DMS53 treated with DMSO at 0.1 percent for 48 hours (cell line): ENCODE measurements around the gene WDR48.
A peak's percentile ranks its signal among the peaks of the same experiment; 100 is the strongest.
"Not testable (repeated sequence)": the region's sequence is repeated elsewhere in the genome, so short reads cannot be mapped to it uniquely, and the experiment has no call there.

Experiments
- DNase-seq: peaks from one replicate; lab custom pipeline; 2025; ENCODE audit not compliant: unreplicated experiment; lab: John Stamatoyannopoulos, UW

Gene WDR48

DNA sequence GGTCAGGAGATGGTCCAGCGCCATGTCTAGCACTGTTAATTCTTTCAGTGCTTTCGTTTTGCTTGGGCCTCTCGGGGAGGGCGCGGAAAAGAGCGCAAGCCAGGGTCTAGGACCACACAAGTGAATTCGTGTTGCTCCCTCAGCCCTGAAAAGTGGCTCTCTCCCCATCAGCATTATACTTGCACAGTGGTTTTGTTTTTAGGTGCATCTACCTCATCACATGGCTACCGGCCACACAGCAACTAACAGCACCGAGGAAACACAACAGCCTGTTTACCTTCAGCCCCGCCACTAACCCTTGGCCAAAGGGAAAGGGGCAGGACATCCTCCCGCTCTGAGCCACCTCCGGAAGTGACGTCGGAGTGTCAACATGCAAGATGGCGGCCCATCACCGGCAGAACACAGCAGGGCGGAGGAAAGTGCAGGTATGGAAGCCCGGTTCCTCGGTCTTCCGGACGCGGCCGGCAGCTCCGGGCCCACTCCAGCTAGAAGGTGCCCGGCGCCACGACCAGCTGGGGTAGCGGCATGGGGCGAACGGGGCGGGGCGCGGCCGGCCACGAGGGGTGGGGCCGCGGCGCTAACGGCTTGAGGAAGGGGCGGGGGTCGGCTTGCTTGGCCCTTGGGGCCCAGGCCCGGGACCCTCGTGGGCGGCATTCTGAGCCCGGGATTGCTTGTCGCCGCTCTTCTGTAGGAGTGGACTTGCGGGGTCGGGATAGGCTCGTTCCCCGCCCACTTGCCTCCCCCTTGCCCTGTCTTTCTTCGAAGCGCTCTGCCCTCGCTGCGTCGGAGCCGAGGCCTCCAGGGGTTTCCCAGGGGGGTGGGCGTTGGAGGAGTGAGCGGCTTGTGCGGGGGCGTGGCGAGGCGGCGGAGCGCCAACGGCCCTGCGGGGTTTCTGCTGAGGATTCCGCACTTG is at the start of gene WDR48, which contains the start of gene SCN11A:
Gene WDR48 (plus strand): TSS at position 368 of the 913 bp plus-strand sequence. CDS start 10 bp downstream, at position 378.
Gene SCN11A (minus strand): TSS at position 296 of the 913 bp plus-strand sequence. CDS start 101,582 bp downstream, outside the sequence.
- peak; percentile 41 for DNase-seq

DNA sequence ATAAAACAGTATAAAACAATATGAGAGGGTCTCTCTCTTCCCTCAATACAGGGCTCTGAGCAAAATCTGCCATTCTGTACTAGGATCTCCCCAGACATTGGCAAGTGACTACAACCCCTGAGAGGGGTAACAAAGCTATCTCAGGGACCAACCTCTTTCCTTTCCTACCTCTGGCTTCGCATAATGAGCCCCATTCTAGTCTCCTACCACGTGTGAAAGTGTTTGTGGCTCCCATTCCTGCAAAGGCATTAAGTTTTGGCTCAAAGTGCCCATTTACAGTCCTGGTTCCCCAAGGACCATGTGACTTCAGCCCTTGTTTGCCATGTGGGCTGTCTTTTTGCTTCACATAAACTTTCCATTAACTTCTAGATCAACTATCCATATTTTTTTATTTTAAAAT is 46.5 kb upstream of the WDR48 start:
- no peak for DNase-seq

DNA sequence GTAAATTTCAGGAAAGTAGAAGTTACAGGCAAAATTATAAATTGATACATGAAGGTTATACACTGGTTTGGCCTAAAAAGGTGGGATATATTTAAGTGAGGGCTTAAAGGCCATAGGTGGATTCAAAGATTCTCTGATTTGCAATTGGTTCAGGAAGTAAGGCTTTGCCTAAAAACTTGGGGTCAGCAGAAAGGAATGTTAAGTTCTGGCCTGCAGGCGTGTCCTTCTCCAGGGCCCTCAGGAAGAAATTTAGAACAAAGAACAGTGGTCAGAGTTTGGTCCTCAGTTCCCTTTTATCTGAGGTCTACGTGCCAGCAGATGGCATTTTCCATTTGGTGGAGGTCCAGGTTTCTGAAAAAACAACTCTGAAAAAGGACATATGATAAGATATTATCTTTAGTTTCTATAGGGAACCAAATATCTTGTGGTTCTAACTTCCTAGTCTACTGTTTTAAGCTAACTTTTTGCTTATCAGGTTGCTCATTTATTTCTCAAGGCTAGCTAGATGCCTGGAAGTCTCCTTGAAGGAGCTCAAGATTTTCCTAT is 40.6 kb upstream of the WDR48 start:
- DNase-seq = no peak

DNA sequence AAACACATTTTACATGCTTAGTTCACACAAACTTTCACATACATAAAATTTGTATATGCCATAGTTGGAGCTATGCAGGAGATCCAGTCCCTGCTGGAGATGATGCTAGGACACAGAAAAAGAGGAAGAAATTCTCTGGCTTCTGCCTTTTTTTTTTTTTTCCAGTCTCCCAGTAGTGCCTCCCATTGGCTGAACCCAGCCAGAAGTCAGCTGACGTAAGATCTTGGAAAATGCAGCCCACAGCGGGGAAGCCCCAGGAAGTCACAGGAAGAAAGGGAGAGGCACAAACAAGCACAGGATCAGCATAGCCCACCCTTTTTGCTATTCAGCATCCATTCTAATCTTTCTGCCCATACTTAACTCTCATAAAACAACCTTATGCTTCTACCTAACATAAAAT is 38.5 kb upstream of the WDR48 start:
- no peak for DNase-seq

DNA sequence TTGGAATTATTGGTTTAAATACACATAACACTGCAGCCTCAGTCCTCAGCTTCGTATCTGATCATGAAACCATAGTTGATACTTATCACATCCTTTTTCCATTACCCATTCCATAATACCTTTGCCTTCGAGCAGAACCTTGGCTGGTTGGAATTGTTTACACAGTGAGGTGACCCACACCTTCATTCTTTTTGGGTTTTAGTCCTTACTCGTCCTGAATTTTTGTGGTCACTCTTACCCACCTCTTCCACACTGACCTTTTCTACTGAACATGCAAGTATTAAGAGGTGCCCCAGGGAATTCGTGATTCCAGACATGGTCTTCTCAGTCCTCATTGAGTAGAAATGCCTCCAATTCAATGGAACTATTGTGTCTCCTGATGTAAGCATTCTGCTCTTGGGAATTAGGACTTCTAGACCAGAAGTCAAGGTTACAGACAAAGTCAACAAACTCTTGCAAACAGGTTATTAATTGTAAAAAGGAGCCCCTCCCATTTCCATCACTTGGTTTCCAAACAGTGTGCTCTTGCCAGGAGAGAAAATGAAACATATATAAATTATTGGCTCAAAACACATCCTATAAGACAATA is 37.8 kb upstream of the WDR48 start:
- DNase-seq = no peak

DNA sequence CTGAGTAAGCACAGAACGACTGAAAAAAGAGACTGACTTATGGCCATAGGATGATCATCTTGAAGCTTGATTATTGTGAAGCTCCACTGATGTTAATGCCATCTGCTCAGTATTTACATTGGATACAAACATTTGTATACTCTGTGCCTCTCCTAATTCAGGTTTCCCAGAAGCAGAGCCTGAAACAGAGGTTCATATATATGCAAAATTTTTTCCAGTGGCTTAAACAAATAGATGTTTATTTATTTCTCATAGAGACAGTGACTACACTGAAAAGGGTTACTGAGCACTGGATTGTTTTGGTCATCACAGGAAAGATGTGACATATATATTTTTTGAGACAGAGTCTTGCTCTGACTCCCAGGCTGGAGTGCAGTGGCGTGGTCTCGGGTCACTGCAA is 36.4 kb upstream of the WDR48 start:
- no peak for DNase-seq

DNA sequence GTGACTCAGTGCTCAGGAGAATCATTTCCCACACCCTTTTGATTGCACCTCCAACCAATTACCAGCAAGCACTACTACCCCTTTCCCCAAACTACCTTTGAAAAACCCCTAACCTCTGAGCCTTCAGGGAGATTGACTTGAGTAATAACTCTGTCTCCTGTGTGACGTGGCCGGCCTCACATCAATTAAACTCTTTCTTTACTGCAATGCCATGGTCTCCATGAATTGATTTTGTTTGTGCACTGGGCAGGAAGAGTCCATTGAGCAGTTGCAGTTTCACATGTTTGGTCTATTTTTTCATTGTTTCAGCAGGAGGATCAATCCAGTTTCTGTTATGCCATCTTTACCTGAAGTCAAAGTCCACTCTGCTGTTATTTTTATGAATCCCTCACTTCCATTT is 32.5 kb upstream of the WDR48 start:
- no peak for DNase-seq

DNA sequence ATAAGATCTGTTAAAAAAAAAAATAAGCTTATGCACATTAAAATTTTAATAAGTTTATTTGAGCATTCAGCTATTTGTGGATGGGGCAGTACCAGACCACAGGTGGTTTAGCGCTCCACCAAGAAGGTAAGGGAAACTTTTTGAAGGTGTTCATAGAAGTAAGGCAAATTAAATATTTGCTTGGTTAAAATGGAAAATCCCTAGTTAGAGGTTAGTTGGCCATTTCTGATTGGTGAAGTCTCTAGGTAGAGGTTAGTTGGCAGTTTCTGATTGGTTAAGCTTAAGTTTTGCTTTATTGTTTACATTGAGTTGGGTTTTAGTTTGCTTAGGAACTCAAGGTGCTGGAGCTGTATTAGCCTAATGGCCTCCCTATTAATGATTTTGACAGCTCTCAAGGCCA is 30.8 kb upstream of the WDR48 start:
- no peak for DNase-seq

DNA sequence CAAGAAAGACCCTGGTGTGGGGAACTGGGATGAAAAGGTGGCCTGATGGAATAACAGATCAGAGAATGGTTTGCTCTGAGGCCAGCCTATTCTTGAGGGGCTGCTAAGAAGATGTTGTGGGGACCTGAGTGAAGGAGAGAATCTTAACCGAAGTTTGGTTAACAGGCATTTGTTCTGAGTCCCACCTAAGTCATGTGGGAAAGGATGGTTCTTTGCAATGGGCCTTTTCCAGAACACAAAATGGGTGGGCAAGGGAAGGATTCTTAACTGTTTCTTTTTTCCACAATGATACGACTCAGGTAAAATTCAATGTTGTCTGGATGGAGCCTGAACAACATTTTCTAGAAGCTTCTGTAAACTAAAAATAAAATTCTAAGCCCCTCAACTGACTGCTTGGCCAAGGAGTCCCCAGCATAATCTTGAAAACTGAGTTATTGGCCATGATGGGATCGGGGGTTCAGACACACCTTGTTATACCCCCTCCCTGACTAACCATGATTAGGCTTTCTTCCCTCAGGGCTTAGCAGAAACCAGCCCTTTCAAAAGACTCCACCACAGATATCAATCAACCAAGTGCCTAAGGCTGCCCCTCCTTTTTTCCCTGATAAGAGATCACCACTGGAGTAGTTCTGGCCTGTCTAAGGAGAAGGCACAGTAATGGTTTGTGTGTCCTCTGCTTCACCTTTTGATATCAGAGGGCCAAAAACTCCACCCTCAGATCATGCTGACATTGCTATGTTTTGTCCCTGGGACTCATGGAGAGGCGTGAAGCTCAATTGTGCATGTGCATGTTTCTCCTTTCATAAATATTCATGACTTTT is 30.1 kb upstream of the WDR48 start:
- DNase-seq = no peak

DNA sequence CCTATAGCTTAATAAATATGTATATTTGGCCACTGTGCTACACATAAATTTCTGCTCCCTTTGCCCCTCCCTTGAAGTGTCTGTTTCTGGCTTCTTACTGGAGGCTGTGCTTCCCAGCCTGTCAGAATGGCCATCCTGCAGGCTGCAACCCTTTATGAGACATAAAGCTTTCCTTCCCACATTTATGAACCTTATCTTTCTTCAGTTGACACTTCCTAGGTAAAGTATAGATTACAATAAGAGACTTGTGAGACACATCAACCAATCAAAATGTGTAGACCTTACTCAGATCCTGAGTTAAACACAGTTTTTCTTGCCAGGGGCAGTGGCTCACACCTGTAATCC is 29.6 kb upstream of the WDR48 start:
- no peak for DNase-seq

DNA sequence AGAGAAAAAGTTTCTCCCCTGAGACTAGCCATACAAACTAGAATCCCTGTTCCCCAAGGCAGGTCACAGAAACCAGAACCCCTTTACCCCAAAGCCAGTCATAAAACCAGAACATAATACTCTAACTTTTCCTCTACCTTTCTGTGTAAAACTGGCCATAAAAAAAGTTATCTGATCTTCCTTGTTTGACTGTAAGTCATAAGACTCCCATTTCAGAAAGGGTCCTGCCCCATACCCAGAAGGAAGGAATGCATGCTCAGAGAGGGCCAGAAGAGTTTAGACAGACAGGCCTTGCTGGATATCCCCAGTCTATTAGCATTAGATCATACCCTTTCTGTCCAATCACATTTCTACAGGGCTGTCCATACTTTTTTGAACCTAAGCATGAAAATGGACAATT is 27.3 kb upstream of the WDR48 start:
- no peak for DNase-seq

DNA sequence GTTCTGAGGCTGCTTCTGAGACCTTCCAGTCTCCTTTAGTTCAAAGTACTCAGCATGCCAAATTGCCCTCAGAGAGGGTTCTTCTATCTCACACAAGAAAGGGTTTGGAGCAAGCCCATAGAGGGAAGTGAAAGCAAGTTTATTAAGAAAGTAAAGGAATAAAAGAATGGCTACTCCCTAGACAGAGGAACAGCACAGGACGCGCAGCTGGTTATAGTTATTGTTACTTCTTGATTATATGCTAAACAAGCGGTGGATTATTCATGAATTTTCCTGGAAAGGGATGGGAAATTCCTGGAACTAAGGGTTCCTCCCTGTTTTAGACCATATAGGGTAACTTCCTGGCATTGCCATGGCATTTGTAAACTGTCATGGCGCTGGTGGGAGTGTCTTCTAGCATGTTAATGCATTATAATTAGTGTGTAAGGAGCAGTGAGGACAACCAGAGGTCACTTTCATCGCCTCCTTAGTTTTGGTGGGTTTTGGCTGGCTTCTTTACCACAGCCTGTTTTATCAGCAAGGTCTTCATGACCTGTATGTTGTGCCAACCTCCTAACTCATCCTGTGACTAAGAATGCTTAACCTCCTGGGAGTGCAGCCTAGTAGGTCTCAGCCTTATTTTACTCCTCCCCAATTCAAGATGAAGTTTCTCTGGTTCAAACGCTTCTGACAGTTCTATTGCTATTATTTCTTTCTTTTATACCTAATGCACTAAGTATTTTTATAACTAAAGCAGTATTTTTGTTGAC is 26.4 kb upstream of the WDR48 start:
- no peak for DNase-seq

DNA sequence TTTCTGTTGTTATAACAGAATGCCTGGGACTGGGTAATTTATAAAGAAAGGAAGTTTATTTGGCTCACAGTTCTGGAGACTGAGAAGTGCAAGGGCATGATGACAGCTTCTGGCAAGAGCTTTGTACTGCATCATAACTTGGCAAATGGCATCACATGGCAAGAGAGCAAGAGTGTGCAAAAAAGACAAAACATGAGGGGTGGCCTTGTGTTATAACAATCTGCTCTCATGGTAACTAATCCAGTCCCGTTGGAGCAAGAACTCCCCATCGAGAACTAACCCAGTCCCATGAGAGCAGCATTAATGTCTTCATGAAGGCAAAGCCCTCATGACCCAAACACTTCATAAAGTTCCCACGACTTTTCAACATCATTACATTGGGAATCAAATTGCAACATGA is 23.3 kb upstream of the WDR48 start:
- no peak for DNase-seq

DNA sequence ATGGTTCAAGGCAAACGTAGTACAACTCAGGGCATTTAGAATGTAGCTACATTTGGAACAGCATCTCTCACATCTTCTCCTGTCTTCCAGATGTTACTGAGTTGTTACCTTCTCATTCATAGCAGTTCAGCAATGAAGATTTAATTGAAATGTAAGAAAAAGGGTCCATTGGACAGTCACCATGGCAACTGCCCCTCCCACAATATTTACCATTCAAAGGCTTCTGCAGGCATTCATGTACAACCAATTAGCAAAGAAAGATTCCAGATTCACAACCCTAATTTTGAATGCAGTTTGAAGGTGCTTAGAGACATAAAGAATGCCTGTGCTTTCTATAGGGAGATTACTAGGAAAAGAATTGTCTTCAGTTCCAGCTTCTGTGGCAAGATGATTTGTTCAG is 22.3 kb upstream of the WDR48 start:
- DNase-seq = no peak

DNA sequence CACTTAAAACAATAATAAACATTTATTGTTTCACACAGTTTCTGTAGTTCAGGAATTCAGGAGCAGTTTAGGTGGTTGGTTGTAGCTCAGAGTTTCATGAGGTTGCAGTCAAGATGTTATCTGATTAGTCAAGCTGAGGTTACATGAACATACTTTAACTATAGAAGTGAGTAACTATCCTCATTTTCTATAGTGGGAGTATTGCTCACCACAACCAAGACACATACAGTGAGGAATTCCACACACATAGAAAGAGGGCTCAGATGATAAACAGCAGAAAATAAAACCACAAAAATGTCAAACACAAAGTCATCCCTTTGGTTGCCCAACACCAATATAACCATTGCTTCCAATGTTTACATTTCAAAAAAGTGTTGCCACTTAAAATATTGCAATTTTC is 13.7 kb upstream of the WDR48 start:
- no peak for DNase-seq

DNA sequence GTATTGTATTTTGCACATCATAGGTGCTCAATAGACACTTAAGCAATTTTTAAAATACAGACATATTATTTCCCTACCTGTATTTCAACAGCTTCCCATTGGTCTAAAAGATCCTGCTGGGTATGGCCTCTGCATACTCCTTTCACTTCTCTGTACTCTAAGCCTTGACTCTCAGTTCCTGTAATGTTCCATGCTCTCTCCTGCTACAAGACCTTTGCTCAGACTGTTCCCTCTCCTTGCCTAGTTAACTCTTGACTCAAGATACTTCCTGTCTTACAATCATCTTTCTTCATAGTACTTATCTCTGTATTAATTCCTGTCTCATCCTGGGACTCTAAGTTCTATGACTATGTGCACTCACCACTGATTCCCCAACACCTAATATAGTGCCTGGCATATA is 1.8 kb upstream of the WDR48 start:
- no peak for DNase-seq

DNA sequence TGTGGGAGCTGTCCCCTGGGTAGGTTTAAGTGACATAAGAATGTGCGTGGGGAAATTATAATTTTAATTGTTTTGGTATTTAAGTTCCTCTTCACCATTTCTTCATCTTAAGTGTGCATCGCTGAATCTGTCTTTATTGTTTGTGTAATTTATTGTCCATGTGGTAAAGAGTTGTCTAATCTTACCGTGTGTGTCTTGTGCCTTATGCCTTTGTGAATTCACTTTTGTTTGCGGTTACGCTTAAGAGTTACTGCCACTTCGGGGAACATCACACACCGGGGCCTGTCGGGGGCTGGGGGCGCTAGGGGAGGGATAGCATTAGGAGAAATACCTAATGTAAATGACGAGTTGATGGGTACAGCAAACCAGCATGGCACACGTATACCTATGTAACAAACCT is 767 bp downstream of the WDR48 start:
- DNase-seq = no peak

DNA sequence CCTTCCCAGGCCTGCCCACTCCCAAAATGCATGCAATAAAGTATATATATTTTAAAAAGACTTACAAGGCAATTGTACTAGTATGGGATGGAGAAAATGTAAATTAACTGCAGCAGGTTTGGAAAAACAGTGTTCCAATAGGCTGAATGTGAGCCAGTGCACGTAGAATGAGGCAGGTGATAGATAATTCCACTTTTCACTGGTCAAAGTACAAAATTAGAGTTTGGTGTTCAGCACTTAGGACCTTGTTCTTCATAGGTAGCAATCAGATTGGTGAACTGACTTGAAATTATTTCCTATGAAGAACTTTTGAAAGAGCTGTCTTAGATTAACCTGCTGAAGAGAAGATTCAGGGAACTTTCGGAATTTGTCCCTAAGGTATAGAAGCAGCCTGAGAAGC is 1.9 kb downstream of the WDR48 start:
- no peak for DNase-seq

DNA sequence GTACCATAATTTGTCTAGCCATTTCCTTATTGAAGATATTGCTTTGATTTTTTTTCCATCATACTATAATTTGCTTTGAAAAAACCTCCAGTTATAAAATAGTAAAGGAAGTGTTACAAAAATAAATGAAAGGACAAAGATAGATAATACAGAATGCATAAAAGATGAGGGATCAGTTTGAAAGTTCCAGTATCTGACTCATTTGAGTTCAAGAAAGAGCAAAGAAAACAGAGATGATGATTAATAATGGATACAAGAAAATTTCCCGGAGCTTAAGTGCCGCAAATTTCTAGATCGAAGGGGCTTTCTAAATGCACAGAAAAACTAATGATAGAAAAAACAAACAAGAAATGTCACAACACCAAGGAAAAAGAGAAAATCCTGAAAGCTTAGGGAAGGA is 4.3 kb downstream of the WDR48 start:
- DNase-seq = no peak

DNA sequence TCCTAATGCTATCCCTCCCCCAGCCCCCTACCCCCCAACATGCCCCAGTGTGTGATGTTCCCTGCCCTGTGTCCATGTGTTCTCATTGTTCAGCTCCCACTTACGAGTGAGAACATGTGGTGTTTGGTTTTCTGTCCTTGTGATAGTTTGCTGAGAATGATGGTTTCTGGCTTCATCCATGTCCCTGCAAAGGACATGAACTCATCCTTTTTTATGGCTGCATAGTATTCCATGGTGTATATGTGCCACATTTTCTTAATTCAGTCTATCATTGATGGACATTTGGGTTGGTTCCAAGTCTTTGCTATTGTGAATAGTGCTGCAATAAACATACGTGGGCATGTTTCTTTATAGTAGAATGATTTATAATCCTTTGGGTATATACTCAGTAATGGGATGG is 9.4 kb downstream of the WDR48 start:
- not testable (repeated sequence) for DNase-seq

DNA sequence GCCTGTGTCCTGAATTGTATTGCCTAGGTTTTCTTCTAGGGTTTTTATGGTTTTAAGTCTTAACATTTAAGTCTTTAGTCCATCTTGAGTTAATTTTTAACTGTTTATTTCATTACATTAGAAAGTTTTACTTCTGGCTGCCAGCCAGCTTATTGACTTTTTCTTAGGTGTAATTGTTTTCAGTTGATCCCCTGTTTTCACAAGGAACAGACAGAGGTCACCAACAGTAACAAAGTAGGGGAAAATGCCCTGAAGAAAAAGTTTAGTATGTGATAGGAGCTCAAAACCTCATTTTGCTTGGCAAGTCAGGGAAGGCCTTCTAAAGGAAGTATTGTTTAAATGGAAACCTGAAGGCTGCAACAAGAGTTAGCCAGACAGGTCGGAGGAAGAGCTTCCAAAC is 10.4 kb downstream of the WDR48 start:
- DNase-seq = no peak
